IMR-90 (cell line): ENCODE data around the gene C3AR1.

Experiments used
- BHLHE40 ChIP-seq: fragments of 150-350 bp; IDR thresholded peaks from 2 replicates; pipeline ENCODE4 v1.6.1; 2016; ENCODE audit warnings: mild to moderate bottlenecking, low read depth, low read length
- MAZ ChIP-seq: IDR thresholded peaks from 2 replicates; pipeline ENCODE4 v1.6.1; 2012; ENCODE audit warnings: low read depth, mild to moderate bottlenecking, low read length, improper control_type of control experiment, moderate library complexity, borderline replicate concordance
- POLR2A ChIP-seq: IDR thresholded peaks from 2 replicates; pipeline ENCODE4 v1.6.1; 2012; ENCODE audit warnings: mild to moderate bottlenecking, low read depth, low read length
- RAD21 ChIP-seq: IDR thresholded peaks from 2 replicates; pipeline ENCODE4 v1.6.1; 2012; ENCODE audit warnings: low read length, improper control_type of control experiment
- RCOR1 ChIP-seq: IDR thresholded peaks from 2 replicates; pipeline ENCODE4 v1.6.1; 2012; ENCODE audit warnings: mild to moderate bottlenecking, low read length, improper control_type of control experiment; ENCODE audit not compliant: insufficient replicate concordance
- TF ChIP-seq, protein P1 (sequence below): conservative IDR thresholded peaks from 2 replicates; pipeline ENCODE4 v1.5.1; 2012; ENCODE audit warnings: mild to moderate bottlenecking, low read depth, low read length, improper control_type of control experiment

- TF ChIP-seq, protein P1, sequence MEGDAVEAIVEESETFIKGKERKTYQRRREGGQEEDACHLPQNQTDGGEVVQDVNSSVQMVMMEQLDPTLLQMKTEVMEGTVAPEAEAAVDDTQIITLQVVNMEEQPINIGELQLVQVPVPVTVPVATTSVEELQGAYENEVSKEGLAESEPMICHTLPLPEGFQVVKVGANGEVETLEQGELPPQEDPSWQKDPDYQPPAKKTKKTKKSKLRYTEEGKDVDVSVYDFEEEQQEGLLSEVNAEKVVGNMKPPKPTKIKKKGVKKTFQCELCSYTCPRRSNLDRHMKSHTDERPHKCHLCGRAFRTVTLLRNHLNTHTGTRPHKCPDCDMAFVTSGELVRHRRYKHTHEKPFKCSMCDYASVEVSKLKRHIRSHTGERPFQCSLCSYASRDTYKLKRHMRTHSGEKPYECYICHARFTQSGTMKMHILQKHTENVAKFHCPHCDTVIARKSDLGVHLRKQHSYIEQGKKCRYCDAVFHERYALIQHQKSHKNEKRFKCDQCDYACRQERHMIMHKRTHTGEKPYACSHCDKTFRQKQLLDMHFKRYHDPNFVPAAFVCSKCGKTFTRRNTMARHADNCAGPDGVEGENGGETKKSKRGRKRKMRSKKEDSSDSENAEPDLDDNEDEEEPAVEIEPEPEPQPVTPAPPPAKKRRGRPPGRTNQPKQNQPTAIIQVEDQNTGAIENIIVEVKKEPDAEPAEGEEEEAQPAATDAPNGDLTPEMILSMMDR, result no peak
- TF ChIP-seq MAZ (no peak), BHLHE40 (no peak), RCOR1 (no peak), POLR2A (no peak), RAD21 (no peak)
These were observed 53.4 kb downstream of the C3AR1 start for GRCh38 chr12:8012651-8013309.
